C4-2B (cell line): ENCODE data around the gene MYBPH.
A peak's percentile ranks its signal among the peaks of the same experiment; 100 is the strongest.

Source experiments
- H3K27ac ChIP-seq: fragments of 450-650 bp; 2 replicates; pipeline ENCODE4 v1.5.1; 2017
- ZFX ChIP-seq: fragments of 450-650 bp; IDR thresholded peaks from 2 replicates; pipeline ENCODE4 v1.6.1; 2017
- TF ChIP-seq, protein P1 (sequence below): fragments of 450-650 bp; conservative IDR thresholded peaks from 2 replicates; pipeline ENCODE4 v1.5.1; 2017; ENCODE audit warnings: mild to moderate bottlenecking

Gene MYBPH

DNA sequence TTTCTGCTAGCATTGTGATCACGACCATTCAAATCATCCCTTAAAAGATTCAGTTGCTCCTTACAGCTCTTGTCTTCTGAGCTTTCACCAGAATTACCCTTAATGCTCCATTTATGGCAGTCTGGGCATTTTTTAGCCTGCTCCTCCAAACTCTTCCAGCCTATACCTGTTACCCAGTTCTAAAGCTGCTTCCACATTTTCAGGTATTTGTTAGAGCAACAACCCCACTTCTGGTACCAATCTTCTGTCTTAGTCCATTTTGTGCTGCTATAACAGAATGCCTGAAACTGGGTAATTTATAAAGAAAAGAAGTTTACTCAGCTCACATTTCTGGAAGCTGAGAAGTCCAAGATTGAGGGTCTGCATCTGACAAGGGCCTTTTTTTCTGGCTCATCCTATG, 17.2 kb downstream of the MYBPH start:
- H3K27ac ChIP-seq = no peak overlapping the region
- TF ChIP-seq, protein P1, sequence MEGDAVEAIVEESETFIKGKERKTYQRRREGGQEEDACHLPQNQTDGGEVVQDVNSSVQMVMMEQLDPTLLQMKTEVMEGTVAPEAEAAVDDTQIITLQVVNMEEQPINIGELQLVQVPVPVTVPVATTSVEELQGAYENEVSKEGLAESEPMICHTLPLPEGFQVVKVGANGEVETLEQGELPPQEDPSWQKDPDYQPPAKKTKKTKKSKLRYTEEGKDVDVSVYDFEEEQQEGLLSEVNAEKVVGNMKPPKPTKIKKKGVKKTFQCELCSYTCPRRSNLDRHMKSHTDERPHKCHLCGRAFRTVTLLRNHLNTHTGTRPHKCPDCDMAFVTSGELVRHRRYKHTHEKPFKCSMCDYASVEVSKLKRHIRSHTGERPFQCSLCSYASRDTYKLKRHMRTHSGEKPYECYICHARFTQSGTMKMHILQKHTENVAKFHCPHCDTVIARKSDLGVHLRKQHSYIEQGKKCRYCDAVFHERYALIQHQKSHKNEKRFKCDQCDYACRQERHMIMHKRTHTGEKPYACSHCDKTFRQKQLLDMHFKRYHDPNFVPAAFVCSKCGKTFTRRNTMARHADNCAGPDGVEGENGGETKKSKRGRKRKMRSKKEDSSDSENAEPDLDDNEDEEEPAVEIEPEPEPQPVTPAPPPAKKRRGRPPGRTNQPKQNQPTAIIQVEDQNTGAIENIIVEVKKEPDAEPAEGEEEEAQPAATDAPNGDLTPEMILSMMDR = no peak
- no peak for TF ChIP-seq ZFX

- TF ChIP-seq, protein P1 = no peak
- no peak for TF ChIP-seq ZFX
- no peak overlapping the region for H3K27ac ChIP-seq
Observed at GRCh38 chr1:203156280-203156679, 19.3 kb downstream of the MYBPH start.

- TF ChIP-seq, protein P1 = no peak
- TF ChIP-seq ZFX = no peak
- H3K27ac ChIP-seq = peak overlapping the region; percentile 51
Observed at GRCh38 chr1:203153989-203154821, 21.4 kb downstream of the MYBPH start.

GRCh38 chr1:203153051-203153988, 22.3 kb downstream of the MYBPH start:
- H3K27ac ChIP-seq = peak overlapping the region; percentile 51
- no peak for TF ChIP-seq ZFX
- TF ChIP-seq, protein P1 = no peak

DNA sequence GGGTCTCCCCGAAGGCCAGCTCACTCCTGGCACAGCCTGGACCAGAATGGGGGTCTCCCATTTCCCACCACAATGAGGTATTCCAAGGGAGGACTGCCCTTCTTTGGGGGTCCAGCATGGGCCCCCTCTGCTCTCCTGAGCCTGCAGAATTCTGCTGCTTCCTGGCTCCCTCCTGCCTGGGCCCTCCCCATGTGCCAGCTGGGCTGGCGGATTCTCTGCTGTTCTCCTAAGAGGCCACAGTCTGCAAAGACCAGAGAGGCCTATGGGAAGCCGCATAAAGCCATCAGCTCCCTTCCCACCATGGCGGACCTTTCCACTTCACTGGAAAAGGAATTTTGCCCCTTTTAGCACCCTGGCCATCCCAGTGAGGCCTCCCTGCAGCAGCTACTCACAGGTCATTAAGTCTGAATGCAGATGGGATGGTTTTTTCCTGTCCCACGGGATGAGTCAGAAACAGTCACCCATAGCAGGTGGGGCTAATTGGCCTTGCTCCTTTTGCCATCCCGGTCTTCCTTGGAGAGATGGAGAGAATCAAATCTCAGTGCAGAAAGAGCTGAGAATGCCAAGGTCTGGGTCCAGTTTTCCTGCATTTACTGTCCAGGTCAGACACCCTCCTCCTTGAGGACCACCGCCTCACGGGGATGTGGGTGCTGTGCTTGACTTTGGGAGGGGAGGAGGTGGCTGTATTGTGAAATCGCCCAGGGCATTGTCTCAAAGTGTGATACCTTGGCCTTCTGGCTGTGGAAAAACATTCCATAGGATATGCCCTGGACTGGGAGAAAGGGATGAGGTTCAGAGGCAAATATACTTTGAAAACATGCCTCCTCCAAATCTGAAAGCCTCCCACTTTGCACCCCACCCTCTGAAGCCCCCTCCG, 23.2 kb downstream of the MYBPH start:
- H3K27ac ChIP-seq = peak overlapping the region; percentile 51

GRCh38 chr1:203151362-203152157, 24.1 kb downstream of the MYBPH start:
- no peak overlapping the region for H3K27ac ChIP-seq
- no peak for TF ChIP-seq ZFX
- TF ChIP-seq, protein P1 = no peak

More for the DNA sequence above, 23.2 kb downstream of the MYBPH start:
- TF ChIP-seq, protein P1 = no peak
- no peak for TF ChIP-seq ZFX
